ENCODE results near the gene DRAXIN. TPM values are rescaled to one million over a fixed set of nuclear protein-coding genes. Genes with fewer than 3 reads are reported as not detected.

DRAXIN gene
- total RNA-seq, 1 experiment from 2014 or later = 5.5 TPM

DNA sequence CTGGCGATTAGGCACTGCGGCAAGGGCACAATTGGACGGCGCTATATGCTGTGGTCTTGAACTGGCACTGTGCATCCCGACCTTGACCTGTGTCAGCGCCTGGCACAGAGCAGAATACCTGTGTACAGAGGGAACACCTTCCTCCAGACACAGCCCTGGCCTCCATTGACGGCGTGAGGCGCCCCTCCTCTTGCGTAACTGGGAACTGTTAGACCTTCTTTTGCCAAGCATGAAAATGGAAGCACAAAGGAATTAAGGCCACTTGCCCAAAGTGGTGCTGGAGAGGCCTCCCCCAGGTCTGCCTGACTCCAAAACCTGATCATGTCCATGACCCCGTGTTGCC is 37.6 kb downstream of the DRAXIN start:
- intact Hi-C loops (cut with micrococcal nuclease; ENCODE audit: unreplicated experiment) = no loop called here
- H3K27me3 ChIP-seq (replicated peaks; ENCODE audit: insufficient read depth, low read depth, low read length, poor library complexity) = no peaks in the 10 kb centered on the region
- peaks cover 29% of the 10 kb centered on the region for H3K4me1 ChIP-seq (ENCODE audit: insufficient read depth, low read length, poor library complexity, severe bottlenecking)
- H3K27ac ChIP-seq (ENCODE audit: low read depth, low read length, poor library complexity, severe bottlenecking) = no peak overlapping the region
- ChIA-PET POLR2A (ENCODE audit: low non-redundant PET) (no interaction called here), CTCF (interaction anchor here (1.8 kb wide), 1 partner anchor 83 kb away, joined by 4 read pairs; no protein-coding TSS in a partner anchor)
- no peaks in the 10 kb centered on the region for H3K36me3 ChIP-seq (ENCODE audit: insufficient read depth, low read length, poor library complexity, severe bottlenecking)
- no peak for DNase-seq (ENCODE audit: low spot score)
- no peak overlapping the region for H3K4me3 ChIP-seq (ENCODE audit: low read depth, low read length, poor library complexity, severe bottlenecking)
- H3K9me3 ChIP-seq (ENCODE audit: low read depth, low read length, poor library complexity, severe bottlenecking) = no peaks in the 10 kb centered on the region
- no peak for TF ChIP-seq EZH2 (IDR thresholded peaks at IDR 0.05; ENCODE audit: borderline replicate concordance, low read depth, low read length, poor library complexity, severe bottlenecking)
- TF ChIP-seq, protein P1, sequence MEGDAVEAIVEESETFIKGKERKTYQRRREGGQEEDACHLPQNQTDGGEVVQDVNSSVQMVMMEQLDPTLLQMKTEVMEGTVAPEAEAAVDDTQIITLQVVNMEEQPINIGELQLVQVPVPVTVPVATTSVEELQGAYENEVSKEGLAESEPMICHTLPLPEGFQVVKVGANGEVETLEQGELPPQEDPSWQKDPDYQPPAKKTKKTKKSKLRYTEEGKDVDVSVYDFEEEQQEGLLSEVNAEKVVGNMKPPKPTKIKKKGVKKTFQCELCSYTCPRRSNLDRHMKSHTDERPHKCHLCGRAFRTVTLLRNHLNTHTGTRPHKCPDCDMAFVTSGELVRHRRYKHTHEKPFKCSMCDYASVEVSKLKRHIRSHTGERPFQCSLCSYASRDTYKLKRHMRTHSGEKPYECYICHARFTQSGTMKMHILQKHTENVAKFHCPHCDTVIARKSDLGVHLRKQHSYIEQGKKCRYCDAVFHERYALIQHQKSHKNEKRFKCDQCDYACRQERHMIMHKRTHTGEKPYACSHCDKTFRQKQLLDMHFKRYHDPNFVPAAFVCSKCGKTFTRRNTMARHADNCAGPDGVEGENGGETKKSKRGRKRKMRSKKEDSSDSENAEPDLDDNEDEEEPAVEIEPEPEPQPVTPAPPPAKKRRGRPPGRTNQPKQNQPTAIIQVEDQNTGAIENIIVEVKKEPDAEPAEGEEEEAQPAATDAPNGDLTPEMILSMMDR (conservative IDR thresholded peaks at IDR 0.05; ENCODE audit: low read depth, low read length) = no peak
- no TSS peak for BruUV-seq (replicated peaks)

DNA sequence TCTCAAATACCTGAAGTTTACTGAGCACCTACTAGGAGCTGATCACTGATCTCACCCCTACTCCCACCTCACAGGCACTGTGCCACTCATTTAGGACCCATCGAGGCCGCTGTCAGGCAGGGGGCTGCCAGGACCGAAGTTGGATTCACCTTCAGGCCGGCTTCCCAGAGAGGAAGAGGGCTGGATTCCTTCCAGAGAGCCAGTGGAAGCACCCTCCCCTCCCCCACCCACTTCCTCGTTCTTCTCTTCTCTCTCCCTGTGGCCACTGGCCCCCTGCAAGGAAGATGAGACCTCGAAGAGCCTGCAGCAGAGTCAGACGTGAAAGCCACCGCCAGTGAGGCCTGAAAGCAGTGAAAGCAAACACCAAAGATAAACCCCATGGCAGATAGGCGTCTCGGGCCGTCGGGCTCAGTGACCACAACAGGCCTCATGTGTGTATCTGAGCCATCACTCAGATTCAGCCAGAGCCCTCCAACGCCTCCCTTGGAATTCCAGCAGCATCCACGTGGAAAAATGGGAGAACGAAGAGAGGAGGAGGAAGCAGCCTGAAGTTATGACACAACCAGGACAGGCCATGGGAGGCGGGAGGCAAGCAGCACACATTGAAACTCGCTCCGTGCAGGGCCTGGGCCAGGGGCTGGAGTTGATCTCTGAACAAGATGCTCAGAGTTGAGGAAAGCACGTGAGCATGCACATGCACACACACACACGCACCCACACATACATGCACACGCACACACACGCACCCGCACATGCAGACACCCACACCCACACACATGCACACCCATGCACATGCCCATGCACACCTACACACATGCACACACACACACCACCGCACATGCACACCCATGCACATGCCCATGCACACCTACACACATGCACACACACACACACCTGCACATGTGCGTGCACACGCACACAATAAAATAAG is 38.3 kb downstream of the DRAXIN start:
- no TSS peak for BruUV-seq (replicated peaks)
- no peak for DNase-seq (ENCODE audit: low spot score)
- H3K9me3 ChIP-seq (ENCODE audit: low read depth, low read length, poor library complexity, severe bottlenecking) = no peaks in the 10 kb centered on the region
- H3K36me3 ChIP-seq (ENCODE audit: insufficient read depth, low read length, poor library complexity, severe bottlenecking) = no peaks in the 10 kb centered on the region
- intact Hi-C loops (cut with micrococcal nuclease; ENCODE audit: unreplicated experiment) = no loop called here
- TF ChIP-seq, protein P1 (conservative IDR thresholded peaks at IDR 0.05; ENCODE audit: low read depth, low read length) = no peak
- TF ChIP-seq EZH2 (IDR thresholded peaks at IDR 0.05; ENCODE audit: borderline replicate concordance, low read depth, low read length, poor library complexity, severe bottlenecking) = no peak
- no peaks in the 10 kb centered on the region for H3K27me3 ChIP-seq (replicated peaks; ENCODE audit: insufficient read depth, low read depth, low read length, poor library complexity)
- ChIA-PET CTCF (interaction anchor here (1.2 to 1.8 kb wide), 3 partner anchors 21 to 84 kb away, joined by 4 to 6 read pairs (median 4); partner anchors contain the start of gene FBXO6), POLR2A (ENCODE audit: low non-redundant PET) (interaction anchor here (0.7 kb wide), 1 partner anchor 438 kb away, joined by 4 read pairs; no protein-coding TSS in a partner anchor)
- H3K4me1 ChIP-seq (ENCODE audit: insufficient read depth, low read length, poor library complexity, severe bottlenecking) = peaks cover 29% of the 10 kb centered on the region
- H3K4me3 ChIP-seq (ENCODE audit: low read depth, low read length, poor library complexity, severe bottlenecking) = no peak overlapping the region
- no peak overlapping the region for H3K27ac ChIP-seq (ENCODE audit: low read depth, low read length, poor library complexity, severe bottlenecking)

DNA sequence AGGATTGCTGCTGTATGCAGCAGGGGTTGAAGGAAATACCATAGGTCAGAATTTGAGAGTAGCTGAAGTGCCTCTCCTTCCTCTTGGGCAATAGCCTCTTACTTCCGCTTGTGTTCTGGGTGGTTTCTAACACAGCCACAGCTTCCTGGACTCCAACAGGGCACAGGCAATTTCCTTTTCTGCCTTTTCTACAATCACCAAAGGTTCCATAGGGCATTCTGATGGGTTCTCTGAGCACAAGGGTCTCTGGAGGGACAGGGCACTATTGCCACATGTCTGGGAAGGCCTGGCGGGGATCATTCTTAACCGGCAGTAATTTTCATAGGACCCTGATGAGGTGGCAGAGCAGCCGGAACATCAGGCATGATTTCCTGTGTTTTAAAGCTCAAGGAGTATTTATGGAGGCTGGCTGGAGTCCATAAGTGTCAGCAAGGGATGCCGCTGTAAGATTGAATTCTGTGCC is 39.0 kb downstream of the DRAXIN start:
- Histone ChIP-seq H3K4me3 (ENCODE audit: low read depth, low read length, poor library complexity, severe bottlenecking) (no peak overlapping the region), H3K36me3 (ENCODE audit: insufficient read depth, low read length, poor library complexity, severe bottlenecking) (no peaks in the 10 kb centered on the region), H3K27me3 (replicated peaks; ENCODE audit: insufficient read depth, low read depth, low read length, poor library complexity) (no peaks in the 10 kb centered on the region), H3K9me3 (ENCODE audit: low read depth, low read length, poor library complexity, severe bottlenecking) (no peaks in the 10 kb centered on the region), H3K27ac (ENCODE audit: low read depth, low read length, poor library complexity, severe bottlenecking) (peak overlapping the region; percentile 82), H3K4me1 (ENCODE audit: insufficient read depth, low read length, poor library complexity, severe bottlenecking) (peaks cover 29% of the 10 kb centered on the region)
- BruUV-seq (replicated peaks) = no TSS peak
- intact Hi-C loops (cut with micrococcal nuclease; ENCODE audit: unreplicated experiment) = no loop called here
- POLR2A ChIA-PET (ENCODE audit: low non-redundant PET) = interaction anchor here (0.7 kb wide), 1 partner anchor 439 kb away, joined by 4 read pairs; no protein-coding TSS in a partner anchor
- TF ChIP-seq EZH2 (IDR thresholded peaks at IDR 0.05; ENCODE audit: borderline replicate concordance, low read depth, low read length, poor library complexity, severe bottlenecking) = no peak
- TF ChIP-seq, protein P1 (conservative IDR thresholded peaks at IDR 0.05; ENCODE audit: low read depth, low read length) = no peak
- DNase-seq (ENCODE audit: low spot score) = peak; percentile 86
- CTCF ChIA-PET = interaction anchor here (1.2 to 1.8 kb wide), 3 partner anchors 22 to 85 kb away, joined by 4 to 6 read pairs (median 4); partner anchors contain the start of gene FBXO6
